ENCODE data around the gene PRKAR2B.
"Not testable (repeated sequence)": the region's sequence is repeated elsewhere in the genome, so short reads cannot be mapped to it uniquely, and the experiment has no call there.

The PRKAR2B gene

DNA sequence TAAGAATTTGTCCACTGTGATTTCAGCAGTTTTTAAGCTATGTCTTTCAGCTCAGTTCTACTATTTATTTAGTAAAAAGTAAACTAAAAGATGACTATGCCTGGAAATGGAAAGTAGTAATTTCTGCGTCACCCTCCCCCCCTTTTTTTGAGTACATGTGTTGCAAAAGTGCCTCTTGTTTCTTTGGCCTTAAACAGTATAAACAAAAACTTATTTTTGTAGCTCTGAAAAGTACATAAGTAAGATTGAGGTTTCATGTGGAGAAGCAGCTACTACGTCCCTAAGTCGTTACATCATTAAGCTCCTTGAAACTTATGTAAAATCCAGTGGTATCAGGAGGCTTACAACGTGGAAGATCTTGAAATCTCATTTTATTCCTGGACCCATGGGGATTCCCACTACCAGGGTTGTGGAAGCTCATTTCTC lies 78.0 kb downstream of the PRKAR2B start:
- peak; percentile 28 for DNase-seq

DNA sequence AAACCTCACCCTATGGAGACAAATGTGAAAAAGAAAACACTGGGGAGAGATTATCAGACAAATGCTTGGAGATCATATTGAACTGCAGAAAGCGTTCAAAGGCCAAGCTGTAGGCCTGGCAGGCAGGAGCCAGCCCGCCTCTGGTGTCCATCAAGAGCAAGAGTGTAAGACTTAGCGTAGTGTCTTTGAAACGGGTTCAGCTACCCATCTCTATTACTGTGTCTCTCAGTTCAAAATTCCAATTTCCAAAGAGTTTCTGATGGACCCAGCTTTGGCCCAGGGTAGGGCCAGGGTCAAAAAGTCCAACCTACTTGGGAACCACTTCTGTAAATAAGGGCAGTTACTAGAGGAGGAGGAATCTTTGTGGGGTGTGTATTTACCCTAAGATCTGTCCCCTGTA lies 78.9 kb downstream of the PRKAR2B start:
- DNase-seq: no peak

DNA sequence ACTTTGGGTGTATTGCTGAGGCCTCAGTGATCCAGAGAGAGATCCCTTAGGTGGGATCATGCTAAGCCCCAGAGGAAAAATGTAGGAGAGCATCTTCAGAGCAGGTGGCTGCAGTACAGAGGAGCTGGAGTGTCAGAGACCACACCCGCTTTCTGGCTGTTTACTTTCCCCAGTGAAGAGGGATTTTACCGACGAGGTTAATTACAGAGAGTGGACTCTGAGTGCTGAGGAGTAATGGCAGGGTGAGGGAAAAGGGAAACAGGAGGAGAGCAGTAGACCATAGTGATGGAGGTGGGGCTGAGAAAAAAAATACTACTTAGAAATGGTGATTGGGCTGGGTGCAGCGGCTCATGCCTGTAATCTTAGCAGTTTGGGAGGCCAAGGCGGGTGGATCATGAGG lies 81.0 kb downstream of the PRKAR2B start:
- DNase-seq: no peak

DNA sequence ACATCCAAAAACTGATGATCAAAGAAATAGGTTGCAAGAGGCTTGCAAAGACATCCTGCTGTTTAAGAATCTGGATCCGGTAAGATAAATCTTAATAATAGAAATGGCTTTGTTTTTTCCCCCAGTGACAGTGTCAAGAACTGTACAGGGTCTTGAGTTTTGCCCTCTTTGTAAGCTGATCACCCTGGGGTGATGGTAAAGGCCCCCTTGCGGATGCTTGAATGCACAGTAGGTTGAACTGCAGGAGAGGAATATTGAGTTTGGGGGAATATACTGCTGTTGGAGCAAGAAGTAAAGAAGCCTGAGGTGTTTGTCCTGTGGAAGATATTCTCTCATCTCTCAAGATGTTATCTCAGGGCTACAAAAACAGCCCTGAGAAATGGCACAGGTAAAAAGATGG lies 83.7 kb downstream of the PRKAR2B start:
- no peak for DNase-seq

DNA sequence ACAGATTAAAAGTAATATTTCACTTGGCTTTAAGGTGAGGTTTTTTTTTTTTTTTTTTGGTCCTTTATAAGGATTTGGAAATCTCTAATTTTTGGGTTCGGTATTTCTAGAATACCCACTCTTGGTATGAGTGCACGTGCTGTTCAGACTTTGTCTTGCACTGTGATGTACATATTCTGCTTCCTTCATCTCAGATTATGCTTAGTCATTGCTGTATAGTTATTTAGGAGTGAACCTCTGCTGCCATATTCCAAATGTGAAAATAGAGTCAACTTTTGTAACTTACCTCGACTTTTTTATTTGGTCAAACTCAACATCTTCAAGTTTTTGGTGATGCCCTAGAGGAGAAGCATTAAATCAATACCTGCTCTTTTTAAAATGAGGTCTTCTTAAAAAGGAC lies 84.2 kb downstream of the PRKAR2B start:
- DNase-seq: no peak

DNA sequence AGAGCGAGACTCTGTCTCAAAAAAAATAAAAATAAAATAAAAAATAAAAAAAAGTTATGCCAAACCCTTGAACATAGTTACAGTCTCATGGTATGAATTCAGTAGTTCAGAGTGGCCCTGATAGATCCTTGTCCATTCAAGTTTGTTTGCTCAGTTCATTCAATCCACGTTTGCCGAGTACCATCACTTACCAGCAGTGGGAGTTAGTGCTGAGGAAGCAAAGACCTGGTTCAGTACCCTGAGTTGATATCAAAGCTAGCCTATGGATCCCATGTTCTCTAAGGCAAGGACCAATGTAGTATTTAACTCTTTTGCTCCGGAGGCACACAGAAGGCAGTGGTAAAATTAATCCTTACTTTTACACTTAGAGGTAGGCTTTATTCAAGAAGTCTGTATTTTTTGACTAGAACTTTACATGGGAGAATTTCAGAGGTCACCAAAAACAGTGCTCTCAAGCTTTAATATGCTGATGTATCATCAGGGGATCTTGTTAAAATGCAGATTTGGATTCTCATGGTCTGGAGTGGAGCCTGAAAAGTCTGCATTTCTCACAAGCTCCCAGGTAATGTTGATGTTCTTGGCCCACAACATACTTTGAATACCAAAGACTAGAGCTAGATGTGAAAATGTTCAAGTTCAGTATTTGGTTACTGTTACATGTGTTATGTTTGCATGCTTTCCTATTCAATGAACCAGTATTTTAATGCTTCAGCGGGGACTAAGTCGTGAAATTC lies 86.1 kb downstream of the PRKAR2B start:
- DNase-seq: no peak

DNA sequence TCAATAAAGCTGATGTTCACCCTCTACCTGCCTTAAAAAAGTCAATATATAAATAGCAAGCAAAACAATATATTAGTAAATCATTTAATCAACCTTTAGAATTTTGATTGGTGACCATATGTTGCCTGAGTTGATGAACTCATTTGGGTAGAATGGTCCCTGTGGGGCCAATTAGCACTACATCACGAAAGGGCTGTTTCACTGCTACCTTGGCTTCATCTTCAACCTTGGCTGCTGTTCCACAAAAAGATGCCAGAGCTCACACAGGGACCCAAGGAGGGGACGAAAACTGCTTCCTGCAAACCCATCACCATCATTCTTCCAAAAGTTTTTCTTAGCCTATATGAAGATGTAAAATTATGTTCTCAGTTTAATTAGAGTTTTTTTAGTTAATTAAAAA lies 88.9 kb downstream of the PRKAR2B start:
- no peak for DNase-seq

DNA sequence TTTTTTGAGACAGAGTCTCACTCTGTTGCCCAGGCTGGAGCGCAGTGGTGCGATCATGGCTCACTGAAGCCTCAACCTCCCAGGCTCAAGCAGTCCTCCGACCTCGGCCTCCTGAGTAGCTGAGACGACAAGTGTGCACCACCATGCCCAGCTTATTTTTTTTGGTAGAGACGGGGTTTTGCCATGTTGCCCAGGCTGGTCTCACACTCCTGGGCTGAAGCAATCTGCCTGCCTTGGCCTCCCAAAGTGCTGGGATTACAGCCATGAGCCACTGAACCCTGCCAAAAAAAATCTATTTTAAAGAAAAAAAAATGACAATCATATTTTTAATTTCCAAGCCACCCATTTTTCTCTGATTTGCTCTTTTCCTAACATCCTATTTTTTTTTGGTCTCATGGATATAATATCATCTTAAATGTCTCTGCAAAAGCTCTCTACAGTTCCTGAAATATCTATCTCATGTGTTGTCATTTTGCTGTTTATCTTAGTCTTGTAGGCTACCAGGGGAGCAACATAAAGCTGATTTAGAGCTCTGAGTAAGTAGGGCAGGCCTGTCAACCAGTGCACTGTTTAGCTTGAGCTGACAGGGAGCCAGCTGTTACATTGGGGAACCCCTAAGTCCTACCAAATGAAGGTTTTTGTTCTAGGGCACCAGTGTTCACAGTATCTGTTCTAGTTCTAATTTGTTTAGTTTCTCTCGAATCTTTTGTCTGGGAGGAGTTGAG lies 94.4 kb downstream of the PRKAR2B start:
- DNase-seq: peak; percentile 37

DNA sequence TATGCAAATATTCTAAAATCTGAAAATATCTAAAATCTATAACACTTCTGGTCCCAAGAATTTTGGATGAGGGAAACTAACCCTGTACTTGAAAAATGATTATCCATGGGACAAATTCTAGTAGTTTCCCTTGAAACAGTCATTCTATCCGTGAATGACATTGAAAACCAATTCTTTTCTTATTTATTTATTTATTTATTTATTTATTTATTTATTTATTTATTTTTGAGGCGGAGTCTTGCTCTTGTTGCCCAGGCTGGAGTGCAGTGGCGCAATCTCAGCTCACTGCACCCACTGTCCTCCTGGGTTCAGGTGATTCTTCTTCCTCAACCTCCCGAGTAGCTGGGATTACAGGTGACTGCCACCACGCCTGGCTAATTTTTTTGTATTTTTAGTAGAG lies 99.4 kb downstream of the PRKAR2B start:
- not testable (repeated sequence) for DNase-seq

DNA sequence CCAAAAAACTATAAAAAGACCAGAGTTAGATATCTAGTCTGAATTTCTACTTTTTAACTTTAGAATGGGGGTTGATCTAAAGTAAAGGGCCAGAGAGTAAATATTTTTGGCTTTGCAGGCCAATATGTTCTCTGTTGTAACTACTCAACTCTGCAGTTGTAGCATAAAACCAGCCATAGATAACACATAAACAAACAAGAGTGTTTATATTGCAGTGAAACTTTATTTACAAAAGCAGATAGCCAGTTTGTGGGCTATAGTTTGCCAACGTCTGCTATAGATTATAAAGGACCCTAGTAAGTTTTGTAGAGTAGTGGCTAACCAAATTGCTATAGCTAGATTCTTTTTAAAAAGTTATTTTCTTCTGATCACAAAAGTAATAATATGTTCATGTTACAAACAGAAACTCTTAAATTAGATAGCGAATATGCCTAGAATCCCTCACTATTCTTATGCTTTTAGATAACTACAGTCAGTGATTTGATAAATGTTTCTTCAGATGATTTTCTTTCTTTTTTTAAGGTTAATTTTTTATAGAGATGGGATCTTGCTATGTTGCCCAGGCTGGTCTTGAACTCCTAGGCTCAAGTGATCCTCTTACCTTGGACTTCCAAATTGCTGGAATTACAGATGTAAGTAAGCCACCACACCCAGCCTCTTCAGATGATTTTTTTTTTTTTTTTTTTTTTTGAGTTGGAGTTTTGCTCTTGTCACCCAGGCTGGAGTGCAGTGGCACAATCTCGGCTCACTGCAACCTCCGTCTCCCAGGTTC lies 100.7 kb downstream of the PRKAR2B start:
- DNase-seq: no peak

DNA sequence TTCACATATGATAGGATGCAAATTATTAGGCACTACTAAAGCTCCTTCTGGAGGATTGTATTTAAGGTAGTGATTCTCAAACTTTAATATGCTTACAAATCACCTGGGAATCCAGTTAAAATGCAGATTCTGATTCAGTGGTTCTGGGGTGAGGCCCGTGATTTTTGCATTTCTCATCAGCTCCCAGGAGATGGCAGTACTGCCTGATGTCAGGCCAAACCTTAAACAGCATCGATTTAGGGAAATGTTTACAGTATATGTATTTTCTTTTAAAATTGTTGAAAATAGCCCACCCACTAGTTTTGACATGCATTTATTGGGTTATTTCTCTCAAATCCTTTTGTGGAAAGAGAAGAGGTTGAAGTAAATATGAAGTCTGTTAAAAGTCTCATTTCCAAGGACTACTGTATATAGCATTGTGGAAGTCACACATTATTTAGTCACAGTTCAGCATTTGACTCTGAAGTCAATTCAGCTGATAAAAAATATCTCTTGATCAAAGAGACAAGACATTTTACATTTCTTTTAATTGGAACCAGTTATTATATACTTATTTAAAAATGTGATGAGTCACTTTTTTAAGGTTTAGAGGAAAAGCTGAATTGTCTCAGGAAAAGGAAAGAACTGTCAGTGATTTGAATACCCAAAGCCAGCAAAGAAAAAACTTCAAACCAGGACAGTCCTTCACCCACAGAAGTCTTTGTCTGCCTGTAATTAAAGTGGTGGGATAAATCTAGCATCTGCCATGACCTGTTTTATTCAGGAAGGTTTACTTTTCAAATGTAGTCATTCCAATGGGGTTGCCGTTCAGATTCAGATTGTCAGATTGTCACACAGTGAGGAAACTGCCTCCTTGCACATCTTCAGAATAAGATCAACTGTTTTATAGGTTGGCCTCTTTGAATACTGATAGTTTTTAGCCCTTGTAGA lies 103.2 kb downstream of the PRKAR2B start:
- DNase-seq: peak; percentile 38

DNA sequence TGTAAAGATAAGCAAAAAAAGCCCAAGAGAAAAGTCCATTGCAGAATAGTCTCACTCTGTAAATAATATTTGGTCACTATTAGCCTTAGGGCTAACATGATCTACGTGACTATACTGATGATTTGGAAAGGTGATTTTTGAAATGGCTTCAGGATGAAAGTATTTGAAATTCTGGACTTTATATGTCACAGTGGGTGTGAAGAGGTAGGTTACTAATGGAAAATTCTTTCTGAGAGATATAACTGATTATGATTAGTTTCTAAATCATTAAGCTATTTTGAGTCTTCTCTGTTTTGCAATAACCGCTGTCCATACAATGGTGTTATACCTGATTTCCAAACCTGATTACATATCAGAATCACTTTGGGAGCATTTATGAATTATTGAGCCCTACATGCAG lies 104.2 kb downstream of the PRKAR2B start:
- DNase-seq: no peak

DNA sequence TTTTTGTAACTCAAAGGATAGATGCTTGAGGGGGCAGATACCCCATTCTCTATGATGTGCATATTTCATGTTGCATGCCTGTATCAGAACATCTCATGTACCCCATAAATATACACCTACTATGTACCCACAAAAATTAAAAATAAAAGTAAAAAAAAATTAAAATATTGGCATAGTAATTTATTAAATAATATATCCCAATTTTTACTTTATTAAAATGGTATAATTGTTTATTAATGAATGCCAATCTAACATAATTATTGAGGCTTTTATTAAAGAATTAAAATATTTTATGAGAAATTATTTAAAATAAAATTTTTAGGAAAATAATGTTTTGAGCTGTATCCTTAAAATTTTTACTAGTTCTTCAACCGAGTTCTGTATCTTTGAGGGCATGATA lies 105.4 kb downstream of the PRKAR2B start:
- DNase-seq: no peak

DNA sequence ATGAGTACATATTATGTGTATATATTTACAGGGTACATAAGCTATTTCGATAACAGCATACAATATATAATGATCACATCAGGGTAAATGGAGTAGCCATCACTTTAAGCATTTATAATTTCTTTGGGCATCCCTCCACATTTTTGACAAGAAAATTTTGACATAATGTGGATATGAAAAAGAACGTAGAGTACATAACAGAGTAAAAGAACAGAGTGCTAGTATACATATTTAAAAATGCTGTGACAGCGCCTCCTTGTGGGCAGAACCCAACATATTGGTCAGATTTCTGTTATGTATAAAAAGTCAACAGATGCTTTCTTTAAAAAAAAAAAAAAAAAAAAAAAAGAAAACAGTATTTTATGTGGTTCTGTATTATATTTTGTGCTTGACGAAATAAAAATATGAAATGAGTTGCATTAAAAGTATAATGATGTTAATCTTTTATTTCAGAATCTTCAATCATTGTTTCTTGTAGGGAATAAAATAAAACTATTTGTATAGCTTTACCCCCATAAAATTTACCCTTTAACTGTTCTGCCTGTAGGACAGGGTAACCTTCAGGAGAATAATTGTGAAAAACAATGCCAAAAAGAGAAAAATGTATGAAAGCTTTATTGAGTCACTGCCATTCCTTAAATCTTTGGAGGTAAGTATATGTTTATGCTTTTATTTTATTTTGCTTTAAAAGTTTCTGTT lies 106.0 kb downstream of the PRKAR2B start:
- DNase-seq: peak; percentile 66

DNA sequence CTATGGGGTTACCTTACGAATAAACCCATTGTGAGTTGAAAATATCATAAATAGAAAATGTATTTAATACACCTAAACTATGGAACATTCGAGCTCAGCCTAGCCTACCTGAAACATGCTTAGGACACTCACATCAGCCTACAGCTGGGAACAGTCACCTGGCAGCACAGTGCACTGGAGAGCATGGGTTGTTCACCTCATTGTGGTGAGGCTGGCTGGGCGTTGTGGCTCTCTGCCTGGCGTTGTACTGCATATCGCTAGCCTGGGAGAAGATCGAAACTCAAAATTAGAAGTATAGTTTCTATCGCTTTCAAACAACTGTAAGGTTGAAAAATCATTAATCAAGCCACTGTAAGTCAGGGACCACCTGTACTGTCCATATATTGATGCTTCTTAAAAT lies 107.0 kb downstream of the PRKAR2B start:
- DNase-seq: no peak

DNA sequence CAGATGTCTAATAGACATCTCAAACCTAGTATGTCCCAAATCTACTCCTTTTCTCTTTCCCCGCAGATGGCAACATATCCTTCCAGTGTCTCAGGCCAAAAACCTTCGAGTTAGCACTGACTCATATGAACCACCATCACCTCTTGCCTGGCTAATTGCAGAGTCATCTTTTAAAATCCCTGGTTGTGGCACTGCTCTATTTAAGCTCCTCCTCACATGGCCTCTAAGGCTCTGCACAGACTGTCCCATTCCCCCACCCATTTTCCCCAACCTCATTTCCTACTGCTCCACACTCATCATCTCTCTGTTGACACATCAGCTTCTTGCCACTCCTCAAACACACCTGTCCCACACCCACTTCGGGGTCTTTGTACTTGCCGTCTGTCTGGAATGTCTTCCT lies 107.5 kb downstream of the PRKAR2B start:
- peak; percentile 23 for DNase-seq

DNA sequence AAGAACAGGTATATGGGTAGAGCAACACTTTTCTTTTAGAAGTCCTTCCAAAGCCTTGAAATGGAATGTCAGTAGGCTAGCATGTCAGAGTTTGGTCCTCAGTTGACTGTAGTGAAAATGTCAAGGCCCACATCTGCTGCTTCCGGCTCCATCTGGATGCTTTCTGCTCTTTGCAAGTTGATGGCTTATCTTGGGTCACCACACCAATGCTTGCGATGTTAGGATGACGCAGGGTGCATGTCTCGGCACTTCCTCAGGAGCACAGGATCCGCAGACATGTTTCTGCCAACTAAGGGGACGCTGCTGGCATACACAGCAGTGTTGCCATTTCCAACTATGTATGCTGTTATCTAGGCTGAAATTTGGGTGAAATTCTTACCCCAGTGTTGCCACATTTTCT lies 110.3 kb downstream of the PRKAR2B start:
- DNase-seq: no peak

DNA sequence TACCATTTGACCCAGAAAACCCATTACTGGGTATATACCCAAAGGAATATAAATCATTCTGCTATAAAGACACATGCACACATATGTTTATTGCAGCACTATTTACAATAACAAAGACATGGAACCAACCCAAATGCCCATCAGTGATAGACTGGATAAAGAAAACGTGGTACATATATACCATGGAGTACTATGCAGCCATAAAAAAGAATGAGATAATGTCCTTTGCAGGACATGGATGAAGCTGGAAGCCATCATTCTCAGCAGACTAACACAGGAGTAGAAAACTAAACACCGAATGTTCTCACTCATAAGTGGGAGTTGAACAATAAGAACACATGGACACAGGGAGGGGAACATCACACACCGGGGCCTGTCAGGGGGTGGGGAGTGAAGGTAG lies 111.2 kb downstream of the PRKAR2B start:
- DNase-seq: not testable (repeated sequence)

DNA sequence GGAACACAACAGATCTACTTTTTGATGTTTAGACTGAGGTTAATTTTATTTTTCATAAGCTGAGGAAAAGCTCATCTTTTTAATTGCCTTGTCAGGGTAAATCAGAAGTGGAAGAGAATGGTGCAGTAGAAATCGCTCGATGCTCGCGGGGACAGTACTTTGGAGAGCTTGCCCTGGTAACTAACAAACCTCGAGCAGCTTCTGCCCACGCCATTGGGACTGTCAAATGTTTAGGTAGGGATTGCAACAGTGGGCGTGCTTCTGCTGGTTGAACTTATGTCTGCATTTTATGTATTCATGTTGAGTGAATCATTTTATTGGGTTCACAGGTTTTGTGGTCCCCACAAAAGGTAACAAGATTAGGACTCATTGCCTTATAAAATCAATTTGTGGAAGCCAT lies 112.6 kb downstream of the PRKAR2B start:
- no peak for DNase-seq

DNA sequence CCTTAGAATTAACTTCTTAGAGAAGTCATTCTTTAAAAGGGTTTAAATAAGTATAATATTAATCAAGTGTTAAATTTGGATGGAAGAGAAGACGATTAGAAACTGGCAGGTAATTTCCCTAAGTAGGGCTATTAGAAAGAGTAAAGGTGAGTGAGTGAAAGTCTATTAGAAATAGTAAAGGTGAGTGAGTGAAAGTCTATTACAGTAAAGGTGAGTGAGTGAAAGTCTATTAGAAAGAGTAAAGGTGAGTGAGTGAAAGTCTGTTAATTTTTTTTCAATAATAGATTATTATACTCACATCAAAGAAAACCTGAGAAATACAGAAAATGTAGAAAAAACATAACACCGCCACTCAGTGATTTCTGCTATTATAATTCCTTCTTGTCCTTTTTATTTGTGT lies 113.5 kb downstream of the PRKAR2B start:
- DNase-seq: no peak

DNA sequence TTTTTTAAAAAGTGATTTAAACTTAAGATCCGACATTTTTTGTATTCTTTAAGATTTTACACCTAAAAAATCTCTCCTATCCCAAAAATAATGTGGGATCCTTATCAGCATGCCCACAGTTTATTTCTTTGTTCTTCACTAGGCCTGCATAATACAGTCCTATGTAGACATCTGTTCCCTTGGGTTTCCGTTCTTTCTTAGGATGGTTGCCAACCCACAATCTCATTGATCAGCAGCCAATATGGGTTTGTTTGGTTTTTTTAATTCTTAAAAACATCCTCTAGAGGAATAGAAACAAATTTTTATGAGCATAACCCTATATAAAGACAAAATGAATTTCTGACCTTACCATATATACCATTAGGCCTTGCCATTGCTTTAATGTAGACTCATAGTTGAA lies 115.9 kb downstream of the PRKAR2B start:
- DNase-seq: no peak

DNA sequence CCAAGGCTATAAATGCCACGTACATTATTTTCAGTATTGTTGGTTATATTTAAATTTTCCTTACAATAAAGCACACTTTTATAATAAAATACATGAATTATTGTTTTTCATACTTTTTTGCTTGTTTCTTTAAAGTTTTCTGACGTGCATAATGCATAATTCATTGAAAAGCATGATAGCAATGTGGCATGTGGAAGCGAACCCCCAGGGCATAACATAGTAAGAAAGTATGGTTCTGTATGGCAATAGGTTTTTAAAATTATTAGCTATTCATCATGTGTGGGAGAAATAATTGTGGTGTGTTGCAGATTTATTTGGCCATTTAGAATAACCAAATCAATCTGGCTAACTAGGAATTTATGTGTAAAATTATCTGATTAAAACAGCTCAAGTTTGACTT lies 116.9 kb downstream of the PRKAR2B start:
- DNase-seq: no peak
